SK-N-SH treated with all-trans-retinoic acid at 6 μM for 48 hours (cell line): ENCODE data around the gene DNMT3L.

Experiments
- ATAC-seq: fragments of 200-7000 bp; cut with Tn5 transposase; 3 replicates; pipeline ENCODE4 v1.9.1; 2020; ENCODE audit warnings: mild to moderate bottlenecking, moderate library complexity
- ARNTL ChIP-seq: fragments of 450-650 bp; formaldehyde crosslinking; IDR thresholded peaks from 2 replicates; pipeline ENCODE4 v1.5.0; 2020; ENCODE audit warnings: low read depth, mild to moderate bottlenecking, moderate library complexity, borderline replicate concordance
- BACH2 ChIP-seq: fragments of 250-450 bp; sonication (Bioruptor Pico); IDR thresholded peaks from 2 replicates; pipeline ENCODE4 v1.9.0; 2021; ENCODE audit warnings: mild to moderate bottlenecking, borderline replicate concordance
- CSDC2 ChIP-seq: fragments of 250-450 bp; sonication (Bioruptor Pico); IDR thresholded peaks from 2 replicates; pipeline ENCODE4 v1.5.0; 2020; ENCODE audit warnings: mild to moderate bottlenecking, moderate library complexity
- ESRRG ChIP-seq: fragments of 250-450 bp; sonication (Bioruptor Pico); IDR thresholded peaks from 2 replicates; pipeline ENCODE4 v1.6.1; 2021; ENCODE audit warnings: mild to moderate bottlenecking
- GLIS3 ChIP-seq: fragments of 250-450 bp; sonication (Bioruptor Pico); IDR thresholded peaks from 2 replicates; pipeline ENCODE4 v1.5.0; 2020; ENCODE audit warnings: mild to moderate bottlenecking, moderate library complexity
- ISL1 ChIP-seq: fragments of 250-450 bp; sonication (Bioruptor Pico); IDR thresholded peaks from 2 replicates; pipeline ENCODE4 v2.1.2; 2022; ENCODE audit warnings: mild to moderate bottlenecking, moderate library complexity
- OSR1 ChIP-seq: fragments of 250-450 bp; sonication (Bioruptor Pico); IDR thresholded peaks from 2 replicates; pipeline ENCODE4 v1.8.0; 2022; ENCODE audit warnings: moderate library complexity, mild to moderate bottlenecking, inconsistent platforms
- PPARA ChIP-seq: fragments of 250-450 bp; sonication (Bioruptor Pico); IDR thresholded peaks from 2 replicates; pipeline ENCODE4 v1.5.0; 2020; ENCODE audit warnings: mild to moderate bottlenecking, borderline replicate concordance
- RARB ChIP-seq: fragments of 250-450 bp; sonication (Bioruptor Pico); IDR thresholded peaks from 2 replicates; pipeline ENCODE4 v1.8.0; 2021; ENCODE audit warnings: mild to moderate bottlenecking, moderate library complexity
- SNAI2 ChIP-seq: fragments of 250-450 bp; sonication (Bioruptor Pico); IDR thresholded peaks from 2 replicates; pipeline ENCODE4 v1.5.0; 2020; ENCODE audit warnings: mild to moderate bottlenecking, moderate library complexity
- TCF4 ChIP-seq: fragments of 250-450 bp; sonication (Bioruptor Pico); IDR thresholded peaks from 2 replicates; pipeline ENCODE4 v1.8.0; 2021; ENCODE audit warnings: mild to moderate bottlenecking, moderate library complexity, borderline replicate concordance
- TOX ChIP-seq: fragments of 250-450 bp; sonication (Bioruptor Pico); IDR thresholded peaks from 2 replicates; pipeline ENCODE4 v1.8.0; 2021; ENCODE audit warnings: mild to moderate bottlenecking, moderate library complexity, borderline replicate concordance
- ZC3H10 ChIP-seq: fragments of 250-450 bp; sonication (Bioruptor Pico); IDR thresholded peaks from 2 replicates; pipeline ENCODE4 v1.5.1; 2021; ENCODE audit warnings: mild to moderate bottlenecking, moderate library complexity
- ZFP30 ChIP-seq: fragments of 450-650 bp; formaldehyde crosslinking; IDR thresholded peaks from 2 replicates; pipeline ENCODE4 v1.5.0; 2022; ENCODE audit warnings: mild to moderate bottlenecking, moderate library complexity
- ZNF70 ChIP-seq: fragments of 450-650 bp; formaldehyde crosslinking; IDR thresholded peaks from 2 replicates; pipeline ENCODE4 v1.5.0; 2020; ENCODE audit warnings: mild to moderate bottlenecking, moderate library complexity
- TF ChIP-seq, protein P1 (sequence below): fragments of 250-450 bp; sonication (Bioruptor Pico); IDR thresholded peaks from 2 replicates; pipeline ENCODE4 v1.8.0; 2020; ENCODE audit warnings: mild to moderate bottlenecking, moderate library complexity, borderline replicate concordance
- TF ChIP-seq, protein P2 (sequence below): fragments of 250-450 bp; sonication (Bioruptor Pico); IDR thresholded peaks from 2 replicates; pipeline ENCODE4 v1.5.0; 2020; ENCODE audit warnings: mild to moderate bottlenecking, moderate library complexity
- TF ChIP-seq, protein P3 (sequence below): fragments of 250-450 bp; sonication (Bioruptor Pico); IDR thresholded peaks from 2 replicates; pipeline ENCODE4 v1.5.1; 2021; ENCODE audit warnings: mild to moderate bottlenecking, moderate library complexity
- TF ChIP-seq, protein P4 (sequence below): fragments of 250-450 bp; sonication (Bioruptor Pico); IDR thresholded peaks from 2 replicates; pipeline ENCODE4 v1.5.1; 2020; ENCODE audit warnings: low read depth, mild to moderate bottlenecking, moderate library complexity

Gene DNMT3L

DNA sequence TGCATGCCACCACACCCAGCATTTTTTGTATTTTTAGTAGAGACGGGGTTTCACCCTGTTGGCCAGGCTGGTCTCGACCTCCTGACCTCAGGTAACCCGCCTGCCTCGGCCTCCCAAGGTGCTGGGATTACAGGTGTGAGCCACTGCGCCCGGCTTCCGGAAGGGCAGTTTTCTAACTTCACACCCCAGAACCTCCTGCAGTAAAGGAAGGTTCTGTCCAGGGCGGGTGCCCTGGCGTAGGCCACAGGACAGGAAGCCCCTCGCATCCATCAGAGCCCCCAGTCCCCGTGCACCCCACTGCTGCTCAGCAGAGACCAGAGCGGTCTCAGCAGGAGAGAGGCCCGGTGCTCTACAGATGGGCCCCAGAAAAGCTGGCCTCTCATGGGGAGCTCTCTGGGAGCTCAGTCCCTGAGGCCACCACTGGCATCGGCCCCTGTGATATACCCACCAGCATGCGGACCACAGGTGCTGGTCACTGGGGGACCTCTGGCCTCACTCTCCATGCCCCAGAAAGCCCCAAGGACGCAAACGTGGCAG lies 4.1 kb upstream of the DNMT3L start:
- no peak for TF ChIP-seq GLIS3 (CRISPR knock-in tag)
- TF ChIP-seq ZFP30 (CRISPR knock-in tag), result no peak
- no peak for TF ChIP-seq ZC3H10 (CRISPR knock-in tag)
- no peak for TF ChIP-seq RARB (CRISPR knock-in tag)
- no peak for TF ChIP-seq ARNTL (CRISPR knock-in tag)
- TF ChIP-seq ISL1, result no peak
- no peak for TF ChIP-seq TCF4
- TF ChIP-seq, protein P1, sequence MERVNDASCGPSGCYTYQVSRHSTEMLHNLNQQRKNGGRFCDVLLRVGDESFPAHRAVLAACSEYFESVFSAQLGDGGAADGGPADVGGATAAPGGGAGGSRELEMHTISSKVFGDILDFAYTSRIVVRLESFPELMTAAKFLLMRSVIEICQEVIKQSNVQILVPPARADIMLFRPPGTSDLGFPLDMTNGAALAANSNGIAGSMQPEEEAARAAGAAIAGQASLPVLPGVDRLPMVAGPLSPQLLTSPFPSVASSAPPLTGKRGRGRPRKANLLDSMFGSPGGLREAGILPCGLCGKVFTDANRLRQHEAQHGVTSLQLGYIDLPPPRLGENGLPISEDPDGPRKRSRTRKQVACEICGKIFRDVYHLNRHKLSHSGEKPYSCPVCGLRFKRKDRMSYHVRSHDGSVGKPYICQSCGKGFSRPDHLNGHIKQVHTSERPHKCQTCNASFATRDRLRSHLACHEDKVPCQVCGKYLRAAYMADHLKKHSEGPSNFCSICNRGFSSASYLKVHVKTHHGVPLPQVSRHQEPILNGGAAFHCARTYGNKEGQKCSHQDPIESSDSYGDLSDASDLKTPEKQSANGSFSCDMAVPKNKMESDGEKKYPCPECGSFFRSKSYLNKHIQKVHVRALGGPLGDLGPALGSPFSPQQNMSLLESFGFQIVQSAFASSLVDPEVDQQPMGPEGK (CRISPR knock-in tag), result no peak
- no peak for TF ChIP-seq ZNF70
- no peak for ATAC-seq

DNA sequence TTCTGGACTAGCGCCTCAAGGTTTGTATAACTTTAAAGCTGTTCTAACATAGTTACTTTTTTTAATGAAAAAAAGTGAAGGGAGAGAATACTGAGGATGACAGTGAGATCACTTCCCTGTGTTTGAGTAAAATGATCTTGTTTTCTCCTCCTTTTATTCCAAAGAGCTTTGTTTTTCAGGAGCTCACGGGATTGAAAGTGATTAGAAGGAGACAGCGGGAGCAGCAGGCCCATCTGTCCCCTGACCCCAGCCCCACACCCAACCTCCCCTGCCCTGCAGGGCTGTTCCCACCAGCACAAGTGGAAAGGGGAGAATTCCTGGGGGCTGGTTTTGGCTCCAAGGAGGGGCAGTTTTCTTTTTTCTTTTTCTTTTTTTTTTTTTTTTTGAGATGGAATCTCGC lies 2.1 kb upstream of the DNMT3L start:
- TF ChIP-seq, protein P2, sequence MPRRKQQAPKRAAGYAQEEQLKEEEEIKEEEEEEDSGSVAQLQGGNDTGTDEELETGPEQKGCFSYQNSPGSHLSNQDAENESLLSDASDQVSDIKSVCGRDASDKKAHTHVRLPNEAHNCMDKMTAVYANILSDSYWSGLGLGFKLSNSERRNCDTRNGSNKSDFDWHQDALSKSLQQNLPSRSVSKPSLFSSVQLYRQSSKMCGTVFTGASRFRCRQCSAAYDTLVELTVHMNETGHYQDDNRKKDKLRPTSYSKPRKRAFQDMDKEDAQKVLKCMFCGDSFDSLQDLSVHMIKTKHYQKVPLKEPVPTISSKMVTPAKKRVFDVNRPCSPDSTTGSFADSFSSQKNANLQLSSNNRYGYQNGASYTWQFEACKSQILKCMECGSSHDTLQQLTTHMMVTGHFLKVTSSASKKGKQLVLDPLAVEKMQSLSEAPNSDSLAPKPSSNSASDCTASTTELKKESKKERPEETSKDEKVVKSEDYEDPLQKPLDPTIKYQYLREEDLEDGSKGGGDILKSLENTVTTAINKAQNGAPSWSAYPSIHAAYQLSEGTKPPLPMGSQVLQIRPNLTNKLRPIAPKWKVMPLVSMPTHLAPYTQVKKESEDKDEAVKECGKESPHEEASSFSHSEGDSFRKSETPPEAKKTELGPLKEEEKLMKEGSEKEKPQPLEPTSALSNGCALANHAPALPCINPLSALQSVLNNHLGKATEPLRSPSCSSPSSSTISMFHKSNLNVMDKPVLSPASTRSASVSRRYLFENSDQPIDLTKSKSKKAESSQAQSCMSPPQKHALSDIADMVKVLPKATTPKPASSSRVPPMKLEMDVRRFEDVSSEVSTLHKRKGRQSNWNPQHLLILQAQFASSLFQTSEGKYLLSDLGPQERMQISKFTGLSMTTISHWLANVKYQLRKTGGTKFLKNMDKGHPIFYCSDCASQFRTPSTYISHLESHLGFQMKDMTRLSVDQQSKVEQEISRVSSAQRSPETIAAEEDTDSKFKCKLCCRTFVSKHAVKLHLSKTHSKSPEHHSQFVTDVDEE (CRISPR knock-in tag), result no peak
- TF ChIP-seq ZNF70 (no peak), GLIS3 (CRISPR knock-in tag) (no peak), PPARA (CRISPR knock-in tag) (no peak), TOX (CRISPR knock-in tag) (no peak), ARNTL (CRISPR knock-in tag) (no peak), RARB (CRISPR knock-in tag) (no peak), CSDC2 (CRISPR knock-in tag) (no peak)
- no peak for ATAC-seq

DNA sequence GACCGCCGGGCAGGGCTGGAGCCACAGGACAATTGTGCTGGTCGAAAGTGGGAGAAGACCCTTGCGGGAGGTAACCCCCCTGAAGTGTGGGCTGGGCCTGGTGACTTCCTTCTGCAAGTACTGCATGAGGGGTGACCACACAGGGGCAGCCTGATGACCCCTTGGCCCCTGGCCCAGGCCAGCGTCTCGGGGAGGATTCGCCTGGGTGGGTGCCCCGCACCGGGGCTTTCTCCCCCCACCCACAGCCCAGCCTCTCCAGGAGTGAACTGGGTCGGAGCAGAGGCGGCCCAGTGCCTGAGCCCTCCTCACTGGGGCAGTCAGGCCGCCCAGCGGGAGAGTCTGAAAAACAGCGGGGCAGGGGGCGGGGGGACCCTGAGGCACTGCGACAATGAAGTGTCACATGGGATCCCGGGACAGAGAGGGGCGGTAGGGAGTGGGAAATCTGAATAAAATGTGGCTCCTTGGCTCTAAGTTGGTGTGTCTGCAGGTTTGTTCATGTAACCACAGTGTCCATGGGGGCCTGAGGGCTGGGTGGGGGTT lies 1.6 kb upstream of the DNMT3L start:
- TF ChIP-seq TCF4, result no peak
- TF ChIP-seq ARNTL (CRISPR knock-in tag), result no peak

DNA sequence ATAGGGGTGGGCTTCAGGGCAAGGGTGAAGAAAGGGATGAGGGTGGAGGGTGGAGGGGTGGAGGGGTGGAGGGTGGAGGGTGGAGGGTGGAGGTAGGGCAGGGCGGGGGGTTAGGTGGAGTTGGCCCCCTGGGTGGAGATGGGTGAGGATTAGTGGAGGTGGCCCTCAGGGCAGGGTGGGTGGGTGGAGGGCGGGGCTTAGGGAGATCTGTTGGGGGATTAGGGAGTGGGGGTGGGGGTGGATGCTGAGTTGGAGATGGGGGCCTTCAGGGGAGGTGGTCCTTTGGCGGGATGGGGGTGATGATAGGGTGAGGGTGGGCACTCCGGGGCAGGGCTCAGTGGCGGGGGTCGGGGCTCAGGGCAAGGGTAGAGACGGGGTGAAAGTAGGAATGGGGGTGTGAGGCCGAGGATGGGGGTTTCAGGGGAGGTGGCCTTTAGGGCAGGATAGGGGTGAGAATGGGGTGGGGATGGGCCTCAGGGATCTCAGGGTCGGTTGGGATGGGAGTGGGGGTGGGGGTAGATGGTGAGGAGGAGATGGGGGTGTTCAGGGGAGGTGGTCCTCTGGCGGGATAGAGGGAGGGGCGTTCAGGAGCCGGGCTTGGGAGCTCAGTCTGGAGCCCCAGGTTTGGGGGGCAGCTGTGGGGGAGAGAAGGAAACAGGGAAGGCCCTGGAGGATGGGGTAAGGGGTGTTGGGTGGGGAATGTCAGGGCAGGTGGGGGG lies 800 bp upstream of the DNMT3L start:
- ATAC-seq, result no peak

More for the DNA sequence above, 1.6 kb upstream of the DNMT3L start:
- no peak for ATAC-seq

DNA sequence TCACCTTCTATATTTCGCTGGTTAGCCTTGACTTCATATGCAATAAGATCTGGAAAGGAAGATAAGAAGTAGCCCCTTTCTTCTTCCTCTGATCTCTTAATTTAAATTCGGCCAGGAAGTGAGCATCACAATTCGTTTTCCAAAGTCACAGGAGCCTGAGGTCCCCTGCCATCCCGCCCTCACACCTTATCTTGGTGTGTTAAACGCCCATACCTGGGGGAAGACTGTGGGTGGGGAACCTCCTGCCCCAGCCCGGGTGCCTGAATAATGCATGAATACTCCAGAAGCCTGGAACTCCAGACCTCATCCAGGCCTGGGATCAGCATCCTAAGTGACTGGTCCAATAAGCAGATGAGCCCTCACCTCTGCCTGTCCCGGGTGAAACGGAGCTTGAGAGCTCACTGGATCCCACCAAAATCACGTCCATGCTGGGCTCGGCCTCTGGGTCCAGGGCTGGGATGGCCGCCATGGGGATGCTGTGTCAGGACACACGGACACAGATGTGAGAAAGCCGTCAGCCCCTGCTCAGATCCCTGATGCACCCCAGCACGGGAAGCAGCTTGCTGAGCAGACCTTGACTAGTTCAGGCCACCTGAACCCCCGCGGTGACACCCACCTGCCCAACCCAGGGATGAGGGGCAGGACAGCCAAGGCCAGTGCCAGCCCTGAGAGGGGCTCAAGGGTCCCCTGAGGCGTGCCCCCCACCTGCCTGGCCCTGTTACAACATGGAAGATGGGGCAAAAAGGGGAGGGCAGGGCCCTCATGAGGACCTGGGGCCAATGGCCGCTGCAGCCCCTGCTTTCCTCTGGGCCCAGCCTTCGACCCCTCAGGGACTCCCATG lies 686 bp downstream of the DNMT3L start:
- TF ChIP-seq ZNF70, result no peak
- TF ChIP-seq TCF4, result no peak
- TF ChIP-seq OSR1 (CRISPR knock-in tag), result no peak
- no peak for TF ChIP-seq ZFP30 (CRISPR knock-in tag)
- no peak for TF ChIP-seq RARB (CRISPR knock-in tag)
- TF ChIP-seq ZC3H10 (CRISPR knock-in tag), result no peak
- TF ChIP-seq ARNTL (CRISPR knock-in tag), result no peak
- TF ChIP-seq SNAI2, result no peak
- no peak for TF ChIP-seq ISL1
- TF ChIP-seq, protein P3, sequence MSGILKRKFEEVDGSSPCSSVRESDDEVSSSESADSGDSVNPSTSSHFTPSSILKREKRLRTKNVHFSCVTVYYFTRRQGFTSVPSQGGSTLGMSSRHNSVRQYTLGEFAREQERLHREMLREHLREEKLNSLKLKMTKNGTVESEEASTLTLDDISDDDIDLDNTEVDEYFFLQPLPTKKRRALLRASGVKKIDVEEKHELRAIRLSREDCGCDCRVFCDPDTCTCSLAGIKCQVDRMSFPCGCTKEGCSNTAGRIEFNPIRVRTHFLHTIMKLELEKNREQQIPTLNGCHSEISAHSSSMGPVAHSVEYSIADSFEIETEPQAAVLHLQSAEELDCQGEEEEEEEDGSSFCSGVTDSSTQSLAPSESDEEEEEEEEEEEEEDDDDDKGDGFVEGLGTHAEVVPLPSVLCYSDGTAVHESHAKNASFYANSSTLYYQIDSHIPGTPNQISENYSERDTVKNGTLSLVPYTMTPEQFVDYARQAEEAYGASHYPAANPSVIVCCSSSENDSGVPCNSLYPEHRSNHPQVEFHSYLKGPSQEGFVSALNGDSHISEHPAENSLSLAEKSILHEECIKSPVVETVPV (CRISPR knock-in tag), result no peak
- no peak for TF ChIP-seq ESRRG
- TF ChIP-seq, protein P4, sequence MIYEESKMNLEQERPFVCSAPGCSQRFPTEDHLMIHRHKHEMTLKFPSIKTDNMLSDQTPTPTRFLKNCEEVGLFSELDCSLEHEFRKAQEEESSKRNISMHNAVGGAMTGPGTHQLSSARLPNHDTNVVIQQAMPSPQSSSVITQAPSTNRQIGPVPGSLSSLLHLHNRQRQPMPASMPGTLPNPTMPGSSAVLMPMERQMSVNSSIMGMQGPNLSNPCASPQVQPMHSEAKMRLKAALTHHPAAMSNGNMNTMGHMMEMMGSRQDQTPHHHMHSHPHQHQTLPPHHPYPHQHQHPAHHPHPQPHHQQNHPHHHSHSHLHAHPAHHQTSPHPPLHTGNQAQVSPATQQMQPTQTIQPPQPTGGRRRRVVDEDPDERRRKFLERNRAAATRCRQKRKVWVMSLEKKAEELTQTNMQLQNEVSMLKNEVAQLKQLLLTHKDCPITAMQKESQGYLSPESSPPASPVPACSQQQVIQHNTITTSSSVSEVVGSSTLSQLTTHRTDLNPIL, result no peak
- no peak for TF ChIP-seq BACH2
- TF ChIP-seq PPARA (CRISPR knock-in tag), result no peak
- TF ChIP-seq GLIS3 (CRISPR knock-in tag), result no peak
- TF ChIP-seq, all 23 proteins: peak for 0
- no peak; the same call in 2 of the 3 replicates for ATAC-seq

More for the DNA sequence above, 800 bp upstream of the DNMT3L start:
- TF ChIP-seq SNAI2 (no peak), BACH2 (no peak), PPARA (CRISPR knock-in tag) (no peak), GLIS3 (CRISPR knock-in tag) (no peak)
- TF ChIP-seq, all 23 proteins: peak for 0
